BE2C (cell line): ENCODE results near the gene ARIH2.
"Not testable (repeated sequence)": the region's sequence is repeated elsewhere in the genome, so short reads cannot be mapped to it uniquely, and the experiment has no call there.

Source experiments
- DNase-seq: peaks from one replicate; pipeline ENCODE4 v3.0.0-alpha.2; 2020
- H3K27me3 ChIP-seq: fragments of 250-450 bp; sonication (Bioruptor Pico); 2 replicates; pipeline ENCODE4 v1.5.1; 2020; ENCODE audit warnings: mild to moderate bottlenecking
- H3K36me3 ChIP-seq: fragments of 250-450 bp; sonication (Bioruptor Pico); 2 replicates; pipeline ENCODE4 v1.5.1; 2020; ENCODE audit warnings: mild to moderate bottlenecking
- H3K4me1 ChIP-seq: fragments of 250-450 bp; sonication (Bioruptor Pico); 2 replicates; pipeline ENCODE4 v1.5.1; 2020
- H3K4me3 ChIP-seq: 2 replicates; pipeline ENCODE4 v1.5.1; 2011; ENCODE audit warnings: low read depth, low read length
- H3K9me3 ChIP-seq: fragments of 250-450 bp; sonication (Bioruptor Pico); 2 replicates; pipeline ENCODE4 v1.5.1; 2020
- CTCF ChIP-seq: IDR thresholded peaks from 2 replicates; pipeline ENCODE4 v1.5.1; 2012; ENCODE audit warnings: mild to moderate bottlenecking, low read depth, low read length

ARIH2 gene

GRCh38 chr3:48898383-48899234, 20.0 kb upstream of the ARIH2 start, which contains the start of gene SLC25A20:
TSS of gene SLC25A20 (minus strand) at chr3:48898882. CDS start at chr3:48898794, 88 bp downstream.
- H3K4me1 ChIP-seq = no peaks in the 10 kb centered on the region
- no peaks in the 10 kb centered on the region for H3K9me3 ChIP-seq
- peak within 1 kb of the TSS; percentile 66 for H3K4me3 ChIP-seq
- peak; percentile 87 for DNase-seq
- TF ChIP-seq CTCF = no peak
- H3K27me3 ChIP-seq = no peaks in the 10 kb centered on the region
- H3K36me3 ChIP-seq = no peaks in the 10 kb centered on the region

GRCh38 chr3:48899273-48899672, 19.4 kb upstream of the ARIH2 start:
- H3K4me3 ChIP-seq = peak overlapping the region; percentile 66
- no peaks in the 10 kb centered on the region for H3K9me3 ChIP-seq

GRCh38 chr3:48907026-48907425, 11.6 kb upstream of the ARIH2 start:
- H3K27me3 ChIP-seq, H3K4me3 ChIP-seq, H3K4me1 ChIP-seq, DNase-seq, H3K36me3 ChIP-seq, H3K9me3 ChIP-seq: not testable (repeated sequence)

More at GRCh38 chr3:48899273-48899672, 19.4 kb upstream of the ARIH2 start:
- H3K27me3 ChIP-seq = no peaks in the 10 kb centered on the region
- H3K36me3 ChIP-seq = no peaks in the 10 kb centered on the region
- no peaks in the 10 kb centered on the region for H3K4me1 ChIP-seq
- no peak for DNase-seq
- no peak for TF ChIP-seq CTCF

- H3K36me3 ChIP-seq = no peaks in the 10 kb centered on the region
- DNase-seq = no peak
- H3K9me3 ChIP-seq = no peaks in the 10 kb centered on the region
- no peaks in the 10 kb centered on the region for H3K4me1 ChIP-seq
- no peaks in the 10 kb centered on the region for H3K27me3 ChIP-seq
- H3K4me3 ChIP-seq = no peak overlapping the region
- TF ChIP-seq CTCF = no peak
Measured at GRCh38 chr3:48915296-48915695, 3.3 kb upstream of the ARIH2 start.

GRCh38 chr3:48919215-48920138, 835 bp downstream of the ARIH2 start:
- H3K36me3 ChIP-seq = no peaks in the 10 kb centered on the region
- no peak for TF ChIP-seq CTCF
- peak; percentile 45 for DNase-seq

More at GRCh38 chr3:48919215-48920138, 835 bp downstream of the ARIH2 start:
- no peaks in the 10 kb centered on the region for H3K27me3 ChIP-seq
- H3K9me3 ChIP-seq = no peaks in the 10 kb centered on the region
- H3K4me3 ChIP-seq = peak overlapping the region; percentile 81
- H3K4me1 ChIP-seq = no peaks in the 10 kb centered on the region
